MCF 10A (cell line): ENCODE data around the gene DND1. TPM values are rescaled to one million over a fixed set of nuclear protein-coding genes. Genes with fewer than 3 reads are reported as not detected.
A peak's percentile ranks its signal among the peaks of the same experiment; 100 is the strongest.
"Not testable (repeated sequence)": the region's sequence is repeated elsewhere in the genome, so short reads cannot be mapped to it uniquely, and the experiment has no call there.

Experiments
- BruUV-seq: library from RNA; stranded (reverse); fragments of 400-500 nt; replicated peaks from 2 replicates; lab custom pipeline; 2021; lab: Mats Ljungman, UMichigan
- CTCF ChIA-PET: fragments of 300-600 bp; sonication (Branson Sonifier 250); formaldehyde crosslinking; extraction: SDS; loops from one replicate; lab custom pipeline; 2021; ENCODE audit warnings: antibody characterized with exemption, inconsistent platforms; lab: Yijun Ruan, JAX
- POLR2A ChIA-PET: fragments of 300-600, 350-650 bp; sonication (Branson Sonifier 250); formaldehyde crosslinking; extraction: SDS; loops from one replicate; lab custom pipeline; 2020; ENCODE audit warnings: antibody characterized with exemption, inconsistent platforms; lab: Yijun Ruan, JAX
- DNase-seq: peaks from one replicate; pipeline ENCODE4 v3.0.0-alpha.2; 2018; ENCODE audit not compliant: unreplicated experiment
- H3K27ac Mint-ChIP-seq: one replicate; pipeline ENCODE4 v1.8.0; 2022; ENCODE audit warnings: mild to moderate bottlenecking, low read depth, mixed read lengths; ENCODE audit not compliant: unreplicated experiment
- H3K27me3 Mint-ChIP-seq: one replicate; pipeline ENCODE4 v1.8.0; 2022; ENCODE audit warnings: mixed read lengths; ENCODE audit not compliant: insufficient read depth, unreplicated experiment
- H3K36me3 Mint-ChIP-seq: one replicate; pipeline ENCODE4 v1.8.0; 2022; ENCODE audit warnings: mild to moderate bottlenecking, moderate library complexity, mixed read lengths; ENCODE audit not compliant: insufficient read depth, unreplicated experiment
- H3K4me1 Mint-ChIP-seq: one replicate; pipeline ENCODE4 v1.8.0; 2022; ENCODE audit warnings: mixed read lengths; ENCODE audit not compliant: insufficient read depth, unreplicated experiment
- H3K4me3 Mint-ChIP-seq: one replicate; pipeline ENCODE4 v1.8.0; 2022; ENCODE audit warnings: mild to moderate bottlenecking, moderate library complexity, mixed read lengths; ENCODE audit not compliant: unreplicated experiment
- H3K9me3 Mint-ChIP-seq: one replicate; pipeline ENCODE4 v1.8.0; 2022; ENCODE audit warnings: mixed read lengths; ENCODE audit not compliant: unreplicated experiment
- intact Hi-C: fragments of 100-400 bp; cut with micrococcal nuclease; formaldehyde crosslinking; loops from 2 replicates; pipeline ENCODE4 v1.14.1; 2022
- total RNA-seq: library from RNA; stranded (reverse); gene quantifications from 2 replicates; pipeline ENCODE4 v1.2.3, GENCODE V29; 2022
- TF ChIP-seq, protein P1 (sequence below): fragments of 200-600 bp; IDR thresholded peaks from one replicate; pipeline ENCODE4 v1.8.0; 2022; ENCODE audit warnings: antibody characterized with exemption, mild to moderate bottlenecking; ENCODE audit not compliant: unreplicated experiment

DND1 gene
- total RNA-seq, 1 experiment from 2014 or later: 4.3 TPM

DNA sequence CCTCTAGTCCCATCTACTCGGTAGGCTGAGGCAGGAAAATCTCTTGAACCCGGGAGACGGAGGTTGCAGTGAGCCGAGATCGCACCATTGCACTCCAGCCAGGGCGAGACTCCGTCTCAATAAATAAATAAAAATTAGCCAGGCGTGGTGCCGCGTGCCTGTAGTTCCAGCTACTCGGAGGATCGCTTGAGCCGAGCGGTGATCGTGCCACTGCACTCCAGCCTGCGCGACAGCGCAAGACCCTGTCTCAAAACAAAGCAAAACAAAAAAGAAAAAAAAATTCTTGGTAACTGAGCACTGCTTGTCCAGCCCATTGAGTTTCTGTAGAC, 9.4 kb downstream of the DND1 start:
- intact Hi-C loops: loop anchor here (1.0 kb wide), 3 partner anchors 27 to 89 kb away; partner anchors contain the start of genes HARS1 and HARS2
- BruUV-seq: no TSS peak
- POLR2A ChIA-PET: interaction anchor here (0.6 to 8.1 kb wide), 24 partner anchors 10 to 973 kb away, joined by 3 to 164 read pairs (median 12); partner anchors contain the start of genes ANKHD1, APBB3, DND1 and EIF4EBP3
- peak overlapping the region; percentile 98 for H3K27ac Mint-ChIP-seq
- peaks cover 77% of the 10 kb centered on the region for H3K36me3 Mint-ChIP-seq
- peaks cover 32% of the 10 kb centered on the region for H3K4me1 Mint-ChIP-seq
- H3K4me3 Mint-ChIP-seq: peak overlapping the region; percentile 100
- TF ChIP-seq, protein P1, sequence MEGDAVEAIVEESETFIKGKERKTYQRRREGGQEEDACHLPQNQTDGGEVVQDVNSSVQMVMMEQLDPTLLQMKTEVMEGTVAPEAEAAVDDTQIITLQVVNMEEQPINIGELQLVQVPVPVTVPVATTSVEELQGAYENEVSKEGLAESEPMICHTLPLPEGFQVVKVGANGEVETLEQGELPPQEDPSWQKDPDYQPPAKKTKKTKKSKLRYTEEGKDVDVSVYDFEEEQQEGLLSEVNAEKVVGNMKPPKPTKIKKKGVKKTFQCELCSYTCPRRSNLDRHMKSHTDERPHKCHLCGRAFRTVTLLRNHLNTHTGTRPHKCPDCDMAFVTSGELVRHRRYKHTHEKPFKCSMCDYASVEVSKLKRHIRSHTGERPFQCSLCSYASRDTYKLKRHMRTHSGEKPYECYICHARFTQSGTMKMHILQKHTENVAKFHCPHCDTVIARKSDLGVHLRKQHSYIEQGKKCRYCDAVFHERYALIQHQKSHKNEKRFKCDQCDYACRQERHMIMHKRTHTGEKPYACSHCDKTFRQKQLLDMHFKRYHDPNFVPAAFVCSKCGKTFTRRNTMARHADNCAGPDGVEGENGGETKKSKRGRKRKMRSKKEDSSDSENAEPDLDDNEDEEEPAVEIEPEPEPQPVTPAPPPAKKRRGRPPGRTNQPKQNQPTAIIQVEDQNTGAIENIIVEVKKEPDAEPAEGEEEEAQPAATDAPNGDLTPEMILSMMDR: no peak
- no peaks in the 10 kb centered on the region for H3K27me3 Mint-ChIP-seq
- H3K9me3 Mint-ChIP-seq: no peaks in the 10 kb centered on the region
- DNase-seq: no peak
- CTCF ChIA-PET: interaction anchor here (0.6 to 0.8 kb wide), 4 partner anchors 27 to 334 kb away, joined by 3 to 4 read pairs (median 3); partner anchors contain the start of genes HARS1, HARS2 and ZMAT2

DNA sequence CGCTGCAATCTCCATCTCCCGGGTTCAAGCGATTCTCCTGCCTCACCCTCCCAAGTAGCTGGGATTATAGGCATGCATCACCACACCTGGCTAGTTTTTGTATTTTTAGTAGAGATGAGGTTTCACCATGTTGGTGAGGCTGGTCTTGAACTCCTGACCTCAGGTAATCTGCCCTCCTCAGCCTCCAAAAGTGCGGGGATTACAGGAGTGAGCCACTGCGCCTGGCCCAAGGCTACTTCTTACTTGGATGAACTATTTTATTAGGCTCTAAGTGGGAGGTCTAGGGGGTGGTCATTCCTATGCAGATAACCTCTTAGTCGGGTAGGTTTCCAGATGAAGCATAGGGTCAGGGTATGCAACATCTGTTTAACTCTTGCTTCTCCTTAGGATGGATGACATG, 13.0 kb downstream of the DND1 start:
- peaks cover 85% of the 10 kb centered on the region for H3K36me3 Mint-ChIP-seq

DNA sequence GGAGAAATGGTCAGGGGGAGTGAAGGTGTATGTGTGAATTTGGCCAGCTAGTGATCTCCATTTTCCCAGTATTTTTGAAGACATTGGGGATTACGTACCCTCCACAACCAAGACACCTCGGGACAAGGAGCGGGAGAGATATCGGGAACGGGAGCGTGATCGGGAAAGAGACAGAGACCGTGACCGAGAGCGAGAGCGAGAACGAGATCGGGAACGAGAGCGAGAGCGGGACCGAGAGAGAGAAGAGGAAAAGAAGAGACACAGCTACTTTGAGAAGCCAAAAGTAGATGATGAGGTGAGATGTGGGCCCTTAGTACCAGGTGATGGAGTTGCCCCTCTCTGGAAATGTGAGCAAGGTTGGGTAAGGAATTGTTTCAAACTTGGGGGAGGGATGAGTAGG, 14.5 kb downstream of the DND1 start:
- ChIA-PET CTCF (no interaction called here), POLR2A (interaction anchor here (0.9 to 8.1 kb wide), 3 partner anchors 11 to 52 kb away, joined by 3 to 164 read pairs (median 4); partner anchors contain the start of genes IK and NDUFA2)
- no TSS peak for BruUV-seq
- Mint-ChIP-seq H3K27me3 (no peaks in the 10 kb centered on the region), H3K4me1 (peaks cover 7% of the 10 kb centered on the region), H3K4me3 (no peak overlapping the region), H3K36me3 (peaks cover 94% of the 10 kb centered on the region), H3K9me3 (no peaks in the 10 kb centered on the region), H3K27ac (no peak overlapping the region)
- no peak for DNase-seq
- TF ChIP-seq, protein P1: no peak
- intact Hi-C loops: no loop called here

More for the DNA sequence above, 13.0 kb downstream of the DND1 start:
- ChIA-PET CTCF (interaction anchor here (0.6 kb wide), 1 partner anchor 230 kb away, joined by 6 read pairs; no protein-coding TSS in a partner anchor), POLR2A (interaction anchor here (1.5 to 8.1 kb wide), 2 partner anchors 12 to 95 kb away, joined by 7 to 164 read pairs; partner anchors contain the start of genes APBB3, IK, NDUFA2 and SLC35A4)
- DNase-seq, H3K9me3 Mint-ChIP-seq, H3K27ac Mint-ChIP-seq, BruUV-seq, H3K27me3 Mint-ChIP-seq, H3K4me3 Mint-ChIP-seq, intact Hi-C loops: not testable (repeated sequence)
- peaks cover 14% of the 10 kb centered on the region for H3K4me1 Mint-ChIP-seq

DNA sequence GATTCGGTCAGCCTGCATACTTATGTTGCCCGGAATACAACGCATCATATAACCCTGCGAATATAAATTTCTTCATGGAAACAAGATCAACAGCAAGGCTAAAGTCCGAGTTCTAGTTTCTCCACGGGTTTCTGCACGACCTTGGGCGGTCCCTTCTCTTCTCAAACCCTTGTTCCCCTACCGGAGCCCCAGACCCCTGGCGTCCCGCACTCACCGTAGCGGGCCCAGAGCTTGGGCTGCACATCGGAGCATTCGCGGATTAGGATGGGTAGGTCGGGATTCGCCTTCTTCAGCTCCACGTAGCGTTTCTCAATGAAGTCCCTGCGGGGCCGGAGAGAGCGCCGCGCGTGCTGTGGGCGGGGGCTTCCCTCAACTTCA, 26.3 kb downstream of the DND1 start:
- no peaks in the 10 kb centered on the region for H3K9me3 Mint-ChIP-seq
- DNase-seq: no peak
- H3K4me1 Mint-ChIP-seq: peaks cover 18% of the 10 kb centered on the region
- POLR2A ChIA-PET: interaction anchor here (0.5 to 8.2 kb wide), 61 partner anchors 8 to 1427 kb away, joined by 3 to 169 read pairs (median 5); partner anchors contain the start of genes ANKHD1, APBB3, CD14 and EIF4EBP3
- intact Hi-C loops: loop anchor here (1.0 to 5.0 kb wide), 2 partner anchors 44 to 65 kb away; partner anchors contain the start of genes HARS1 and HARS2
- no peaks in the 10 kb centered on the region for H3K27me3 Mint-ChIP-seq
- peak overlapping the region; percentile 93 for H3K27ac Mint-ChIP-seq
- H3K4me3 Mint-ChIP-seq: peak overlapping the region; percentile 86
- TF ChIP-seq, protein P1: no peak
- CTCF ChIA-PET: interaction anchor here (0.6 to 5.7 kb wide), 18 partner anchors 8 to 1305 kb away, joined by 3 to 42 read pairs (median 4); partner anchors contain the start of genes EIF4EBP3 and TMCO6
- BruUV-seq: TSS peak; percentile 63
- peaks cover 74% of the 10 kb centered on the region for H3K36me3 Mint-ChIP-seq
